HG02884 (cell line): ENCODE results near the gene PSMD1.
"Not testable (repeated sequence)": the region's sequence is repeated elsewhere in the genome, so short reads cannot be mapped to it uniquely, and the experiment has no call there.

Source experiments
- ATAC-seq: cut with Tn5 transposase; IDR thresholded peaks from one replicate; pipeline ENCODE4 v1.9.1; 2021; ENCODE audit warnings: mild to moderate bottlenecking, moderate library complexity; ENCODE audit not compliant: unreplicated experiment

The PSMD1 gene

DNA sequence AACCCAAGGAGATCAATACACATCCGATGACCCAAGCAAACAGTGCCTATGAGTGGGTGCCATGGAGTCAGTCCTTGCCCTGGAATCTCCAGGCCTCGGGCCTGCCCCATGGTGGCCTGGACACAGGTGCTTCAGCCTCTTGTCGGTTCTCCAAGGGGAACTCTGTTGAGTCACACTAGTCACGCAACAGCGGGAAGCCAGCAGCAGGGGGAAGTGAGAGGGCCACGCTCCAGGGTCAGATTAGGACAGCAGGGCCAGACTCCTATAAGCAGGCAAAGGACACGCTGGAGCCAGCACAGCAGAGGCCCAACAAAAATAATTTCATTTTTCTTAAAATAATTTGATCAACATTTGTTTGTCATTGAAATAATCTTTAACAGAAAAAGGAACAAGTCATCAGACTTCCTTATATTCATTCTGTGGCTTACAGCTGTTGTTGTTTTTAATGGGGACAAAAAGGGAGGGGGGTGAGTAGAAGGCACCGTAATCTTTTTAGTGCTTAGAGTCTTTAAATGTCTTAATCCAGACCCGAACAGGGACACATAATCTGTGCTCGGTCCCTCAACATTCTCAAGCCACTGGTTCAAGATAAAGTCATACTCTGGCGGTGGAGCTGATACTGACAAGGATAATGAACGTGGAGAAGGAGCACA lies 125.3 kb downstream of the PSMD1 start:
- no peak for ATAC-seq

DNA sequence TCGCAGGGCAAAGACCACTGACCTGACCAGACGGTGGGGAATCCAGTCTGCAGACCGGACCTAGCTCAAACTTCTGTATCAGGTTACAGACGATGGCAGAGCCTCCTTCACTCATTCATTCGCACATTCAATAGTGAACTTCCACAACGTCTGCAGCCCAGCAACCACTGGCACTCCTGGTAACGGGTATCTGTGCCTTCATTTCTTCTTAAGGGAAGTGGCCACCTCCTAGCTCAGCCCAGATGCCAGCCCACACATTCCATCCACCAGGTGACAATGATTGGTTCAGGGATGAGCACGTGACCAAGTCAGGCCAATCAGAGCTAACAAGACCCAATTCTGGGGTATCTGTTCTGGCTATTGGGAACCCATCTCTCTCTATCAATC lies 125.8 kb downstream of the PSMD1 start:
- no peak for ATAC-seq

DNA sequence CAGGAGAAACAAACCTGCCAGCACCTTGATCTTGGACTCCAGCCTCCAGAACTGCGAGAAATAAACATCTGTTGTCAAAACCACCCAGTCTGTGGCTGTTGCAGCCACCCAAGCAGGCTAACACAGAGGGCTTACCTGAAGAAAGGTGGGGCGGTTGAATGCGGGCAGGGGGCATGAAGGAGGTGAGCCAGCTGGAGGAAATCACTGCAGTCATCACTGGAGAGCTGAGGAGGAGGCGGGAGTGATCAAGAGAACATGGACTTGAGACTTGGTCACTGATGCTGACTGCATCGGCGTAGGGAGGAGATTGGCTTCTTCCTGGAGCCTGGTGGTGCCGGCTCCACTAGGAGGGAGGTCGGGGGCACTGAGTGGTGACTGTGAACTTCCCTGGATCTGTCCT lies 127.2 kb downstream of the PSMD1 start:
- ATAC-seq, result no peak

DNA sequence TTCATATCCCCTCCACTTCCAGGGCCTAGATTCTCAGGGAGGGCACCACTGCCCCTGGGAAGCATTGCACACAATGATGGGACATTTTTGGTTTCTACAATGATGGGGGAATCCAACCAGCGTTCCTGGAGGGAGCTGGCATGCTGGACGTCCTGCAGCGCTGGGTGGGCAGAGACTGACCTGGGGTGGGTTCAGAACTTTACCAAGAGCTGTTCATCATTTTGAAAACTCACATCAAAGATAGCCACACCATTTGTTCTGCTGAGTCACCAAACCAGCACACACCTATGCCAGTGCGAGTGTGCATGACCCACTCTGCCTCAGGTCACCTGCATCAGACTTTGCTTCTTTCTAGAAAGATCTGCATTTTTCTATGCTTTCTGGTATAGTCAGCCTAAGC lies 127.7 kb downstream of the PSMD1 start:
- no peak for ATAC-seq

DNA sequence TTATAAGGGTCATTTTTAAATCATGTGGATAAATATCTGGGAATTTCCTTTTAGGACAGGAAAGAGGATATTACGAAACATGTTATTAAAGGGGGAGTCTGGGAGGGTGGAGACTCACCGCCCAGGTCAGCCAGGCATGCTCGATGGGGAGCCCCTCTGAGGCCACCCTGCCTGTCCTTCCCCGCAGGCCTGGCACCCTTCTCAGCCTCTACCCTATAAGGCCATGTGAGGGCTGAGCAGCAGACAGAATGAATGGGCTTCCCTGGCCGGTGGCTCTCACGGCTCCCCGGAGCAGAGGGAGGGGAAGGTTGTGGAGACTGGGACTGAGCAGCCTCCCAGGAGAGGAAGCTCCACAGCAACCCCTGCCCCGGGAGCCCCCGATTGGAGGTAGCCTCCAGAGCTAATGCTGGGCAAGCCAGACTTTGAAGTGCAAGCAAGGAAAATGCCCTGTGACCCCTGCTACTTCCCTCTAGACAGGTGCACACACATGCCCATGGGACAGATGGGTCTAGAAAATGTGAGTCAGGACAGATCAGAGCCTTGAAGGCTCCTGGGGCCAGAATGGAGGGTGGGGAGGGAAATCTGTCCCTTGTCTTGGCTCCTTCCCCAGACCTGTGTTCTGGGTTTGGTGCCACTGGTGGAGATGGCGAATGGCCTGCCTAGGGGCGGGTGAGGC lies 128.5 kb downstream of the PSMD1 start:
- no peak for ATAC-seq

DNA sequence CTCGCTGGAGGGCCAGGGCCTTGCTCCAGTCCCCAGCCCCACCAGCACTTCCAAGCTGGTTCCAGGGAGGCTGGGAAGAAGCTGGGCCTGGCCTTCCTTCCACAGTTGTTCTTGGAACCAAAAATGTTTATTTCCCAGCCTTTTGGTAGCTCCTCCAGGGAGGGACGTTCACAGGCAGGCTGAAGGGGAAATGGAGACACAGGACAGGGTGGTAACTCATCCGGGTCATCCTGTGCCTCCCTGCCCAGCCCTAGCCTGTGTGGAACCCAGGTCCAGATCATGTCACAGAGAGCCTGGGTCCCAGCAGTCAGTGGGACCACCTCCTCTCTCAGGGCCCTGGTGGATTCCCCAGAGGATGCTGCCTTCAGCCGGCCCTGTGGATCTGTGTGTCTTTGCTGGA lies 129.2 kb downstream of the PSMD1 start:
- ATAC-seq, result no peak

DNA sequence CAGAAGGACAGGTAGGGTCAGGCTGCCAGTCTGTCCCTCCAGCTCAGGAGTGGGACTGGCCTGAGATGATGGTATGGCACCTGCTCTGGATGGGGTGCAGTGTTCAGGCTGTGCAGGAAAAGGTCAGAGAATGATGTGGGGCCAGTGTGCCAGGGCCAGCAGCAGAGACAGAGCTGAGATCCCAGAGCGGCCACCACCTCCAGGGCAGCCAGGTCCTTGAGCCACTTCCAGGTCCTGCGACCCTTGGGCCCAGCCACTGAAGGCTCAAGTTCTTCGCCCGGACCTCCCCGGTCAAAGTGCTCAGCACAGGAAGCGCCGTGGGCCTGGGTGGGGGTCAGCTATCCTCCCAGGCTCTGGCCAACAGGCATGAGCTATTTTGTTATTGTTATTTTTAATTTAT lies 129.7 kb downstream of the PSMD1 start:
- no peak for ATAC-seq

DNA sequence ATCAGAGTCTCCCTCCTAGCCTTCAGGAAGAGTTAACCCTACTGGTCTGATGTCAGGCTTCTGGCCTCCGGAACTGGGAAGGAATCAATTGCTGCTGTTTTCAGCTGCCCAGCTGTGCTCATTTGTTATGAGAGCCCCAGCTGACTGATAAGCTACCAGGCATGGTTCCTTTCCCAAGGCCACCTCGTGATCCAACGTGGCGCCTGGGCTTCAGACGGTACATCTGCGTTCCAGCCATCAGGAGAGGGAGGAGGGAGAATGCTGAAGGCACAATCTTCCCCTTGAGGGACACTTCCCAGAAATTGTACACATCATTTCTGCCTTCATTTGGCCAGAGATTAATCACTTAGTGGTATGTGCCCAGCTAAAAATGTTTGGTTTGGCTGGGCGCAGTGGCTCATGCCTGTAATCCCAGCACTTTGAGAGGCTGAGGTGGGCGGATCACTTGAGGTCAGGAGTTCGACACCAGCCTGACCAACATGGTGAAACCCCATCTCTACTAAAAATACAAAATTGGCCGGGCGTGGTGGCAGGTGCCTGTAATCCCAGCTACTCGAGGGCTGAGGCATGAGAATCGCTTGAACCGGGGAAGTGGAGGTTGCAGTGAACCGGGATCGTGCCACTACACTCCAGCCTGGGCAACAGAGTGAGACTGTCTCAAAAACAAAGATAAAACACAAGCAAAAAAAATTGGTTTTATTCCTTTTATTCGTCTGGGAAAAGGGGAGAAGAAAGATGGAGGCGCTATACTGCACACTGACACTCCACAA lies 131.3 kb downstream of the PSMD1 start:
- no peak for ATAC-seq

DNA sequence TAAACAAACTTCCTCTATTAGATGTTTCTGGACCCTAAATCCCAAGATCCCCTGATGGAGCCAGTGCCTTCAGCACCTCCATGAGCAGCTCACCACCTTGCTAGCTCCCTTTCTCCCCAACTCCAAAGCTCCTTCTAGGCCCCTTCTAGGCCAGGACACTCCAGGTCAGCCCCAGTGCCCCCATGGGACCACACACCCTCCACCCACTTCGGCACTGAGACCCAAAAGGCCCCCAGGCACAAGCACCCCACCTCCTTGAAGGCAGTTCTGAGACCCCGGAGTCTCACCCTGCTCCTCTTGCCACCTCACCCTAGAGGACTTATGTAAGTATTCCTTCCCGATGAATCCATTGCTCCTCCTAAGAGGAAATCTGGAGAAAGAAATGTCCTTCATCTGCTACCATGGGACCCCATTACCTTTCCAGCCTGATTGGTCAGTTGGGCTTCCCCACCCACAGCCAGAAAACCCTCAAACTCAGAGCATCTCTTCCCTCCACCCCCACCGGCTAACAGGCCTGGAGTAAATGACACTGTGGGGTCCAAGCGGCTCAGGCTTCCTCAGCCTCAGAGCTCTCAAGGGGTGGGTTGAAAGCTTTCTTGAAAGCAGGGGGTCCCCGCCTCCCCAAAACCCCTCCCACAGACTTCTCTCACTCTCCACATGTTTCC lies 132.0 kb downstream of the PSMD1 start:
- no peak for ATAC-seq

DNA sequence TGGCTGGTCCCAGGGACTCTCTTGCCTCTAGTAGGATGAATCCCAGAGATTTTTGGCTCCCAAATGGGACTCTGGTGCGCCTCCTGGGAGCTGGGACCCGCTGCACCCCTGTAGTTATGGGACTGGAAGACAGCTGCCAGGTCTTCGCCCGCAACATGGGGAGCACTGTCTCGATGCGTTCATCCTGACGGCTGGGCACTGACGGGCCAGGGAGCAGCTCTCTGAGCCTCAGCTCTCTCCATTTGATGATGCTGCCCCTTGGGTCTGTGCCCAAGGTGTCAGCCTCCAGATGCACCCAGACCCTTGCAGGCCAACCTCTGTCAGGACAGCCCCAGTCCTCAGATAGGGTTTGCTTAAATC lies 132.5 kb downstream of the PSMD1 start:
- no peak for ATAC-seq

DNA sequence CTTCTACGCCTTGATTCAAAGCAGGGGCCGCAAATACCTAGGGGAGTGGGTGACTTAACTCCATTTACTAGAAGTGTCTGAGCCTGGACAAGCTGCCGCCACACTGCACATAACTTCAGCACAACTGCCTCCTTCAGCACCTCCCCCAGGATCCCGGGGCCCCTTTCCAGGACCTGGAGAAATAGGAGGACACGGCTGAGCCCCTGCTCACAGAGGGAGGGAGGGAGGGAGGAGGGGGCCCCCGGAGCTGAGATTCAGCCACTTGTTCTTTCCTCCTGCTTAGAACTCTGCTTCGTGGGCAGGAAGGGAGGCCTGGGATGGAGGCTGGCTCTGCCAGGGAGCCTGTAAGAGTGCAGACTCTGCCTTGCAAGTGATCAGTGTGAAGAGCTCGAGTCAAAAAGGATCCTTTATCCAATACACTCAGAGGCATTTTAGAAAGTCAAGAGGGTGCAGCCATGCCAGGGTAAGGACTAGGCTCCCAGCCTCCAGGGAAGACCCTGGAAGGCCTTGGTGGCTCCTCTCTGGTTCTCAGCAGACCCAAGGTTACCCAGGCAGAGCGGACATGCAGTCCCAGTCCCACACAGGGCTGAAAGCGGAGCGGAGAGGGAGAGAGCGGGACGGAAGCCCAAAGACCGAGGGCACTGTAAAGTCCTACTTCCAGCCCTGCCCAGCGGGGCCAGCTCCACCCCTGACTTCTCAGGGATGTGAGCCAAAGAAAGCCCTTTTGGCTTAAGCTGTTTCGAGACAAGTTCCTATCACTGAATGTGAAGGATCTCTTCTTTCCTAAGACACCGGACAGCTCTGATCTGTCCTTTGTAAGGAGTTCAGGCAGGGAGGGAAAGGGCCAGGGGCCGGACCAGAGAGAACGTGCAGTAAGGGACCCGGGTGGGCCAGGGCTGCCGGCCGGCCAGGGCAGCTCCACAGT lies 133.2 kb downstream of the PSMD1 start:
- no peak for ATAC-seq

DNA sequence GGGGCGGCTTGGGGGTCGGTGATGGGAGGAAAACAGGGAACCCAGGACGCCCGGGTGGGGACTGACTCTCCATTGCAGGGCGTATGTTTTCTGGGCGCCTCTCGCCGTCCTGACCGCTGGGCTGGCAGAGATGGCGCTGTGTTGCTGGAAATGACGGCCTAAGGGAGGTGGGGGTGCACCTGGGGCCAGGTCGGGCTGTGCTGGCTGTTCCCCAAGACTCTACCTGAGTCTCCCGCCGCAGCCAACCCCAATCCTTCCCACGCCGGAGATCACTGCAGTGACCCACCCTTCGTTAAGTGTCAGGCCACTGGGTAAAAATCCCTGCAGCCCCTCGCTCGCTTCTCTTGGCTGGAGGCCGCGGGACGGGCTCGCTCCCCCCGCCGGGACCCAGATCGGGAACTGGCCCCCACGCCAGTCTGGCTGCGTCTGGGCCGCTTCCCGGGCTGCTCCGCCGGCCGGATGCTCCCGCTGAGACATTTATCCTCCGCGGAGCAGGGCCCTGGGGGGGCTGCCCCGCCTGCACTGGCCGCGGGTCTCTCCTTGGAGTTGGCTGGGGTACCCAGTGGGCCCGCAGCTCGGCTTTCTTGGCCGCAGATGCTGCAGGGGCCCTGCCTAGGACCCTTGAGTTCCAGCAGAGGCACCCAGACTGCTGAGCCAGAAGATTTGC lies 134.0 kb downstream of the PSMD1 start:
- no peak for ATAC-seq

DNA sequence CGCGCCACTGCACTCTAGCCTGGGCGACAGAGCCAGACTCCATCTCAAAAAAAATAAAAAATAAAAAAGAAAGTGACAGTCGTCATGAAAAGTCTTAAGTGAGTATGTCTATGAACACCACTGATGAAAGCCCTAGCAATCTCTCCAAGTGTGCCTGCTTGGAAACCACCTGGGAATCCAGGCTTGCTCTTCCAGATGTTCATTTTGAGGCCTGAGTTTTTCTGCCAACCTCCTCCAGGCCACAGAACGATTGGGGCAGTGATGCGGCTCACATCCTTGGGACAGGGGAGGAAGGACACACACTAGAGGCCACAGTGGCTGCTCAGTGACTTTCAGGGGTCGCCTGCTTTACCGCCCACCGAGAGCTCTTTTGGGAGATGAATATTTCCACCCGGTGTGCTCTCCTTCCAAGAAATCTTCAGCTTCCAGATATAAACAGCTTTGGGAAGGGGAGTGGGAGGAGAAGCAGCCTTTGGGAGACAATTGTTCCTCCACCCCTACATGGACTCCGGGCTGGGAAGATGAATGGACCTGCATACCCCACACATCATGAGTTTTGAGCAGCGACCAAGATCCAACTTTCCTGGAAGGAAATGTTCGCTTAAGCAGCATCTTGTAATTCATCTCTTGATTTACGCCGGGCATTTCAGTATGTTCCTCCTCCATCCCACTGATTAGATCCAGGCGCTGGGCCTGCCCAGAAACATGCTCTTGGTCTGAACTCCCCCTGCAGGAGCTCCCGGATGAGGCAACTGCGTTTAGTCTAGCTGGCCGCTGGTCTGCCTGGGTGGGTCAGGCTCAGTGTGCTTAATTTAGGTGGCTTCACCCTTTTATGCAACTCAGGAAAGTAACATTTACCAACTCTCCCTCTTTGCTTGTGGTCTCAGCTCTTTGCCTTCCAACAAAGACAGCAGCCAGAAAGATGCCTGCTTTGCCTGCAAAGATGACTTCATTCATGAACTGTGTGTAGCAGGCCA lies 135.5 kb downstream of the PSMD1 start:
- no peak for ATAC-seq

DNA sequence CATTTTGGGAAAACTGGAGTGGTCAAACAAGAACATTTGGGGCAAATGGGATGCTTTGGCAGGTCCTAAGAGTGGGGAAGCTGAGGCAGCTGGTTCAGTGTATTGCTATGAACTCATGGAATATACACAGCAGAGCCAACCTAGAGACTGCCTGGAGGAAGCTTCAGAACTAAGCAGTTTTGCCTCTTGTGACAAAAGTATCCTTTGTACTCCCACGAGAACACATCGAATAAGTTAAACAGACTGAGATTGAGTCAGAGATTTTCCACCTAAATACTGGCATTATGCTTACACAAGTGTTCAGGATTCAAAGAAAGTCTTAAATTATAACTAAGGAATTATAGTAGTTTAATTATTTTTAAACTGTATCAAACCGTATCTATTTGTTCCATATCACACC lies 136.5 kb downstream of the PSMD1 start:
- ATAC-seq, result no peak

DNA sequence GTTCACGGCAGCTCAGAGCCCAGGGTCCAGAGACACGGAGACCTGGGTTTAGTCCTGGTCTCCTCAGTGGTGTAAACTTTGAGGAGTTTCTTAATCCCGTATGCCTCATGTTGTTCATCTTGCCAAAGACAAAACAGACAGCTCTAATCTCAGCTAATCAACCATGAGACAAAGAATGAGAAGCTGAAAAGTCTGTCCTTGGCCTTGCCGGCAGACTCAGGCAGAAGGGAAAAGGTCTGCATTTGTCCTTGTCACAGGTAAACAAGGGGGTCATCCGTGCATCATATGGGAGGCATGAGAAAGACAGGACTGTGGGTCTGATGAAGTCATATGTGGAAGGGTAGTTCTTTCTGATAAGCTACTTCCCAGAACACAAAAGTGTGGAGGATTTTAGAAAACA lies 139.9 kb downstream of the PSMD1 start:
- ATAC-seq, result no peak

DNA sequence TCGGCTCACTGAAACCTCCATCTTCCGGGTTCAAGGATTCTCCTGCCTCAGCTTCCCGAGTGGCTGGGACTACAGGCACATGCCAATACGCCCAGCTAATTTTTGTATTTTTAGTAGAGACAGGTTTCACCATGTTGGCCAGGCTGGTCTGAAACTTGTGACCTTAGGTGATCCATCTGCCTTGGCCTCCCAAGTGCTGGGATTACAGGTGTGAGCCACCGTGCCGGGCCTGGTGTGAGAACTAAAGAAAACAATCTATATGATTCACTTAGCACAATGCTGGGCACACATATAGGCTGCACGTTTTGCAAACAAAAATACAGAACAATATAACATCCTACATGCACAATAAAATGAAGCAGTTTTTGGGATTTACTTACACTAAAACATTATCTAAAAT lies 140.5 kb downstream of the PSMD1 start:
- ATAC-seq, result not testable (repeated sequence)

DNA sequence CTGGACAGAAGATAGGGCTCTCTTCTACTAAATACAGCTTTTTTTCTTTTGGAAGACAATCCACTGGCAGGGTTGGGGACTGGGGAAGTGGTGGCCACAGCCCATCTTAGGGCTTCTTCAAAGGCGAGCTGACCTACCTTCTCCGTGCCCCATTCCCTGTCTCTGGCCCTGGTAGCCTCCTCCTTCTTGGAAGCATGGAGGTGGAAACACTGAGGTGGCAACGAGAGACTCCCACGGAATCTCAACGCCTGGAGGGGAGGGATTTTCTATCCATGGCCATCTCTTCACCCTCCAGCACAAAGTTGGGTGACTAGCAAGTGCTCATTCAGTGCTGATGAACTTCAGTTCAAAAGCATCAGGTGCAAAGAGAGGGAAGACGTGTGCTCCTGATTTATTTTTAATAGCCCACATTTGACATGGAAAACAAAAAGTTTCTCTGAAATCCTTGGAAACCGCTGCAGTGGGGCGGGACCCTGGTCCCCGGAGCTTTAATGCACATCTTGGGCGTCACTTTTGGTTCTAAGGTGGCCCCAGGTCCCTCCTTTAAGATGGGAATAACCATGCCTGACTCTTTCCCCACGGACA lies 141.1 kb downstream of the PSMD1 start:
- ATAC-seq, result no peak

DNA sequence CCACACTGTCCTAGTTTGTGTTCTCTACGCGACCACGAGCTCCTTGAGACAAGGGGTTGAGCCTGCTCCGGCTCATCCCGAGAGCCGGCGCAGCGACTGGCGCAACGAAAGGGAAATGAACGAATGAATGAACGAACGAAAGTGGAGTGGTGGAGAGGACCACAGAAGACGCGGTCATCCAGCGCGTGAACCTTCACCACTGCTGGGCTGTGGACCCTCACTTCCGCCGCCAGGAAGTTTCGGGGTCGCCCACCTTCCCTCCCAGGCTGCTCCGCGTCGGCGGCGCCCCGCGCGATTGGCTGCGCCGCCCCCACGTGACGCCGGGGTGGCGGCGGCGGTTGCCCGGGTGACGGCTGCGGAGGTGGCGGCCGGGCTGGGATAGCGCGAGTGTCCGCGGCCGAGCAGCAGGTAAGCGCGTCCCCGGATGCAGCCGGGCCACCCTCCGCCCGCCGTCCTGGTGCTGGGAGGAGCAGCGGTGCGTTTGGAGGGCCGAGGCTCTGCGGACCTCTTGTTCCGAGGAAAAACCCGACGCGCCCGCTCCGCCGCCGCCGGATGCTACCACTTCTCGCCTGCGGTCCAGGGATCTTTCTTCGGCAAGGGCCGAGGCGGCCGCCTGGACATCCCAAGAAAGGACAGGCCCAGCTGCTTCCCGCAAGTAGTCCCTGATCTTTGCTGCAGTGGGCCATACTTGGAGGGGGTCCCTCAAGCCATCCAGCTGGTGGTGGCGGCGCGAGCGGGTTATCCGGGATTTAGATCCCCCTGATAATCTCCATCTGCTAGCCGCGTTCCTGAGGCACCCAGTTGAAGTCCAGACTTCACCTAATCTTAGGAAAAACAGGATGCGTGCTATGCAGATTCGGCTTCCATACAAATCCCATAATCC lies 141.9 kb downstream of the PSMD1 start, which contains the start of gene ARMC9:
Gene ARMC9 (plus strand): TSS at position 341 of the 883 bp plus-strand sequence. CDS start 7,608 bp downstream, outside the sequence.
- peak; percentile 93 for ATAC-seq
